NCI-H1092 treated with DMSO at 0.1 percent for 48 hours (cell line): ENCODE data around the gene YTHDC1.
A peak's percentile ranks its signal among the peaks of the same experiment; 100 is the strongest.
"Not testable (repeated sequence)": the region's sequence is repeated elsewhere in the genome, so short reads cannot be mapped to it uniquely, and the experiment has no call there.

Experiments
- DNase-seq: peaks from one replicate; lab custom pipeline; 2025; lab: John Stamatoyannopoulos, UW

The YTHDC1 gene

DNA sequence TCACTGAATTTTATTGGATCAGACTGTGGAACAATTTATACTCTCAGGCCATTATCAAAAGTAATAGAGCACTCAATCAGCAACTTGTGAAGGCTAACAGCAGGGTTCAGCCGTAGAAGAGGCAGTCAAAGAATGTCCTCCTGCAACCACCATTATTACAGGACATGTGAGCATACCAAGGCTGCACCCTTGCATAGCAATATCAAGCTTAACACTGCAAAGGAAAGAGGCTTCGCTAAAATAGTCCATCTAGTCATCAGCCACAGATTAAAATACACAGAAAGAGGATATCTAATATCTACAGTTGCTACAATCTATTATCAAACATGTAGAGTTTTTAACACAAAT lies 61.5 kb downstream of the YTHDC1 start:
- DNase-seq: no peak

- DNase-seq: no peak
Measured at GRCh38 chr4:68287704-68288392, 62.0 kb downstream of the YTHDC1 start.

- DNase-seq: no peak
Measured at GRCh38 chr4:68283714-68284113, 66.2 kb downstream of the YTHDC1 start.

- no peak for DNase-seq
Measured at GRCh38 chr4:68283095-68283494, 66.8 kb downstream of the YTHDC1 start.

GRCh38 chr4:68281796-68282740 lies 67.8 kb downstream of the YTHDC1 start:
- not testable (repeated sequence) for DNase-seq

DNA sequence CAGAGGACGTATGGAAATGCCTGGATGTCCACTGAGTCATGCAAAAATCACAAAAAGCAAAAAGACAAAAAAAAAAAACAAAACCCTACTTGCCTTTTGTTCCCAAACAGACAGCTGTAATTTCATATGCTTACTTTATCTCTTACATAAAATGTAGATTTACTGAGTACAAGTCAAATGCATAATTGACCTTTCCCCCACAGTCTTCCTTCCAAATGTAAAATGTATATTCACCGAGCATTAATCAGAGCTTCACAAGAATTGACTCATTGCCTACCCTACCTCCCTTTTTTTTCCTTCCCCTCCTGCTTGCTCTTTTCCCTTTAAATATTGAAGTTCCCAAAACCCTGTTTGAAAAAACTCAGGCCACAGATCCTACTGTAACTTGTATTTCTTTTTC lies 71.9 kb downstream of the YTHDC1 start:
- DNase-seq: no peak

DNA sequence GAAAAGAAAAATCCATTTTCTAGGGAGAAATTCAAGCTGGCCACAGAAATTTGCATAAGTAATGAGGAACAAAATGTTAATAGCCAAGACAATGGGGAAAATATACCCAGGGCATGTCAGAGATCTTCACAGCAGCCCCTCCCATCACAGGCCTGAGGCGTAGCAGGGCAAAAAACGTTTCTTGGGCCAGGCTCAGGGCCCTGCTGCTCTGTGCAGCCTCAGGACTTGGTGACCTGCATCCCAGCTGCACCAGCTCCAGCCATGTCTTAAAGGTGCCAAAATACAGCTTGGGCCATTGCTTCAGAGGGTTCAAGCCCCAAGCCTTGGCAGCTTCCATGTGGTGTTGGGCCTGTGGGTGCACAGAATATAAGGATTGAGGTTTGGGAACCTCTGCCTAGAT lies 72.3 kb downstream of the YTHDC1 start:
- no peak for DNase-seq

DNA sequence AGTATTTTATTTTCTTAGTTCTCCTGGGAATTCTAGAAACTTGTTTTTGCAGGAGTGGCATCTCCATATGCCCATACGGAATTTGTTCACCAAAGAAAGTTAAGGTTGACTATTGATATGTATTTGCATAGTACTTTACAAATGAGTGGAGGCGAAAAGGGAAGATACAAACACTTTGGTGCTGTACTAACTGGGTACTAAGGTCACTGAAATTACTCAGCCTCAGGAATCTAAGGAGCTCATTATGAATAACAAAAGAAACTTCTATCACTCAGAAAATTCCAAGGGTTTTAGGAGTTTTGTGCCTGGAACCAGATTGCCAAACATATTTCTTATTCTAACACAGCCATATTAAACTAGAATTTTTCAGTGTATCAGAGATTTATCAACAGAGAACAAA lies 77.0 kb downstream of the YTHDC1 start:
- DNase-seq: no peak

DNA sequence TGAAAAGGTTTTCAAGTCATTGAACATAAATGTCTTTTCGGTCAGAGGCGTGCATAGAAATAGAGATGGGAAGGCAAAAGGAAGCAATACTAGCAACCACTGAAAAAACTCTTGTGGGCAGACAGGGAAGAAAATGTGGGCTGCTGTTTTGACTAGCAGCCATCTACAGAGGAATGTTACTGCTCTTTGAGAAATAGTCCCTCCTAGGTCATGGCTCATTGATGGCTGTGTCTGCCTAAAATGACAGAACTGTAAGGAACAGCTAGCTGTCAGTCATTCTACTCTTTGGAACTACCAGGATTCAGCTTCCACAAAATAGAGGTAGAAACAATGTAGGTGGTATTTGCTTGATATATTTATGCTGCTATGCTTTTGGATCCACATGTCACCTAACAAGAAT lies 77.5 kb downstream of the YTHDC1 start:
- no peak for DNase-seq

DNA sequence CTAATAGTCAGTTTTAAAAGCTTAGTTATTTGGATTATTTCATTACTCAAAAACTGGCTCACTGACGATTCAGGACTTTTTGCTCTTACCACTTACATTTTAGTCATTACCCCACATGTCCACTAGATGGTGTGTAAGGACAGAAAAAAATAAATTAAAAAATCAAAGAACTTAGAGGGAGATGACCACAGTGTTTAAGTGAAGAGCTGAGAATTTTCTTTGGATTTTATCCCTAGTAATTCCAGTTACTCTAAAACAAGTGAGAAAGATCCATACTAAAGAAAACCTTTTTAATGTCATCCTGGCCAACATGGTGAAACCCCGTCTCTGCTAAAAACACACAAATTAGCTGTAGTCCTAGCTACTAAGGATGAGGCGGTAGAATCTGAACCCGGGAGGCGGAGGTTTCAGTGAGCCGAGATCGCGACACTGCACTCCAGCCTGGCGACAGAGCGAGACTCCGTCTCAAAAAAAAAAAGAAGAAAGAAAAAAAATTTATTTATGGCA lies 78.0 kb downstream of the YTHDC1 start:
- peak; percentile 54 for DNase-seq

- no peak for DNase-seq
Measured at GRCh38 chr4:68267433-68267944, 82.4 kb downstream of the YTHDC1 start.

GRCh38 chr4:68264875-68265565 lies 84.9 kb downstream of the YTHDC1 start:
- no peak for DNase-seq
